ENCODE data around the gene PRDX6.
"Not testable (repeated sequence)": the region's sequence is repeated elsewhere in the genome, so short reads cannot be mapped to it uniquely, and the experiment has no call there.

The PRDX6 gene

DNA sequence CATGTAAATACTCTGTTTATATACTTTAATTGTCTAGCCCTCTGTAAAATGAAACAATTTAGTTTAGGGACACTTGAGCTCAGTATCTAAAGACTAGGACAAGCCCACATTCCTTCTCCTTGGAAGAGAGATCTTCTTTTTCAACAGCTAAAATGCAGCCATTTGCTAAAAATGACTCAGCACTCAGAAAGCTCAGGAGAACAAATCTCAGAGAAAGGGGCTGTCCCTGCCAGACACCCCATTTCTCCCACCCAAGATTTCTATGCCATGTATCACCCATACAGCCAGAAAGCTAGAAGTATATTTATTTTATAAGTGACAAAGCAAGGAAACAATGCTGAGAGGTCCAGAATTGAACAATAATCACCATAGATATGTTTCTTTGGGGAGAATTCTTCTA is 23.2 kb upstream of the PRDX6 start:
- H3K27me3 ChIP-seq (replicated peaks; ENCODE audit: insufficient read depth, low read length), result no peaks in the 10 kb centered on the region
- no peaks in the 10 kb centered on the region for H4K20me1 ChIP-seq (ENCODE audit: insufficient read depth, low read length)
- no peaks in the 10 kb centered on the region for H3K36me3 ChIP-seq (replicated peaks; ENCODE audit: insufficient read depth, low read length)
- no peak overlapping the region for H2AFZ ChIP-seq (ENCODE audit: low read length)
- H3K79me2 ChIP-seq (ENCODE audit: low read length), result no peaks in the 10 kb centered on the region
- no peak overlapping the region for H3K4me2 ChIP-seq (ENCODE audit: low read depth, low read length)
- DNase-seq, result no peak
- no peak overlapping the region for H3K9ac ChIP-seq (ENCODE audit: low read length)
- H3K9me2 ChIP-seq (replicated peaks; ENCODE audit: insufficient read depth, low read length), result no peaks in the 10 kb centered on the region
- TF ChIP-seq, protein P1, sequence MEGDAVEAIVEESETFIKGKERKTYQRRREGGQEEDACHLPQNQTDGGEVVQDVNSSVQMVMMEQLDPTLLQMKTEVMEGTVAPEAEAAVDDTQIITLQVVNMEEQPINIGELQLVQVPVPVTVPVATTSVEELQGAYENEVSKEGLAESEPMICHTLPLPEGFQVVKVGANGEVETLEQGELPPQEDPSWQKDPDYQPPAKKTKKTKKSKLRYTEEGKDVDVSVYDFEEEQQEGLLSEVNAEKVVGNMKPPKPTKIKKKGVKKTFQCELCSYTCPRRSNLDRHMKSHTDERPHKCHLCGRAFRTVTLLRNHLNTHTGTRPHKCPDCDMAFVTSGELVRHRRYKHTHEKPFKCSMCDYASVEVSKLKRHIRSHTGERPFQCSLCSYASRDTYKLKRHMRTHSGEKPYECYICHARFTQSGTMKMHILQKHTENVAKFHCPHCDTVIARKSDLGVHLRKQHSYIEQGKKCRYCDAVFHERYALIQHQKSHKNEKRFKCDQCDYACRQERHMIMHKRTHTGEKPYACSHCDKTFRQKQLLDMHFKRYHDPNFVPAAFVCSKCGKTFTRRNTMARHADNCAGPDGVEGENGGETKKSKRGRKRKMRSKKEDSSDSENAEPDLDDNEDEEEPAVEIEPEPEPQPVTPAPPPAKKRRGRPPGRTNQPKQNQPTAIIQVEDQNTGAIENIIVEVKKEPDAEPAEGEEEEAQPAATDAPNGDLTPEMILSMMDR (IDR thresholded peaks at IDR 0.05; ENCODE audit: low read length), result no peak
- TF ChIP-seq EZH2 (optimal IDR thresholded peaks at IDR 0.05; ENCODE audit: low read depth, low read length), result no peak
- no peaks in the 10 kb centered on the region for H3K4me1 ChIP-seq (ENCODE audit: low read length)
- H3F3A ChIP-seq (ENCODE audit: insufficient read depth, low read length), result no peaks in the 10 kb centered on the region
- no peaks in the 10 kb centered on the region for H3K9me3 ChIP-seq (replicated peaks; ENCODE audit: insufficient read depth, low read length)
- H3K27ac ChIP-seq (ENCODE audit: low read length), result no peak overlapping the region
- no peak overlapping the region for H3K4me3 ChIP-seq (ENCODE audit: low read length)

DNA sequence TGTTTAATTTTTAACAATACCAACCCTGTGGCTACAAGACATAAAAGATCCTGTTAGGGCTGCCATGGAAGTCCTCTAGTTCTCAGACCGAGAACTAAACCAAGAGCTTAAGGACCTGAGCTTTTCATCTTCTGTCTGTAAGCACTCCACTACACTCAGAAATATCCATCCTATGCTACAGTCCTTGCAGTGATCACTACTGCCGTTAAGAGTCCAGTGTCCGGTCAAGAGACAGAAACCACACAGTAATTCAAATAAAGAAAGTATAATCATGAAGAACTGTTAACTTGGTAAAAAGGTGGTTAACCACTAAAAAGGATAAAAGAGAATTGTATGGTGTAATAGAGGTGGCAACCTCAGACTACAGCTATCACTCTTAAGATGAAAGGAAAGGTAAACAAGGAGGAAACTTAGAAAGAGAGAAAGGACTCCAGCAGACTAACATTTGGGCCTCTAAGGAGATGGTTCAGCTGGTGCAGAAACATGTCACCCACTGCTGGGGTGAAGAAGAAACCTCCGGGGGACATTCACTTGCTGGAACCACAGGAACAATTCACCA is 22.1 kb upstream of the PRDX6 start:
- Histone ChIP-seq H3K4me2 (ENCODE audit: low read depth, low read length) (no peak overlapping the region), H3F3A (ENCODE audit: insufficient read depth, low read length) (no peaks in the 10 kb centered on the region), H3K9me3 (replicated peaks; ENCODE audit: insufficient read depth, low read length) (no peaks in the 10 kb centered on the region), H3K9ac (ENCODE audit: low read length) (no peak overlapping the region), H3K36me3 (replicated peaks; ENCODE audit: insufficient read depth, low read length) (no peaks in the 10 kb centered on the region), H3K4me3 (ENCODE audit: low read length) (no peak overlapping the region), H3K4me1 (ENCODE audit: low read length) (no peaks in the 10 kb centered on the region), H3K79me2 (ENCODE audit: low read length) (no peaks in the 10 kb centered on the region), H2AFZ (ENCODE audit: low read length) (no peak overlapping the region), H4K20me1 (ENCODE audit: insufficient read depth, low read length) (no peaks in the 10 kb centered on the region), H3K9me2 (replicated peaks; ENCODE audit: insufficient read depth, low read length) (no peaks in the 10 kb centered on the region), H3K27ac (ENCODE audit: low read length) (no peak overlapping the region), H3K27me3 (replicated peaks; ENCODE audit: insufficient read depth, low read length) (no peaks in the 10 kb centered on the region)
- no peak for DNase-seq
- TF ChIP-seq EZH2phosphoT487 (IDR thresholded peaks at IDR 0.05; ENCODE audit: low read length) (no peak), EZH2 (optimal IDR thresholded peaks at IDR 0.05; ENCODE audit: low read depth, low read length) (no peak)
- TF ChIP-seq, protein P1 (IDR thresholded peaks at IDR 0.05; ENCODE audit: low read length), result no peak

DNA sequence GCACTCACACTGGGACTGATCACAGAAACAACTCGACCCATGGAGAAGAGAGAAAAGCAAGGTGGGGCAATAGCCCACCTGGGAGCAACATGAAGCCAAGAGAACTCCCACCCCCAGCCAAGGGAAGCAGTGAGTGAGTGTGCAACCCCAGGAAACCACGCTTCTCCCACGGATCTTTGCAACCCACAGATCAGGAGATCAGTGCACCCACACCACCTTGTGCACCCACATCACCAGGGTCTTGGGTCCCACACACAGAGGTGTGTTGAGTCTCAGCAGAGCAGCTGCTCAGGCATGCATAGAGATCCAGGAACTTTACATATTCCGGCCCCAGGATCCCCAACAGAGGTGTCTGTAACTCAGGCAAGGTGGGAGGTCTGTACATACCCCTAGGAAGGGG is 17.2 kb upstream of the PRDX6 start:
- TF ChIP-seq, protein P1 (IDR thresholded peaks at IDR 0.05; ENCODE audit: low read length), result no peak
- TF ChIP-seq EZH2 (optimal IDR thresholded peaks at IDR 0.05; ENCODE audit: low read depth, low read length), result no peak
- no peak for TF ChIP-seq EZH2phosphoT487 (IDR thresholded peaks at IDR 0.05; ENCODE audit: low read length)
- H2AFZ ChIP-seq (ENCODE audit: low read length), result no peak overlapping the region
- H4K20me1 ChIP-seq (ENCODE audit: insufficient read depth, low read length), result no peaks in the 10 kb centered on the region
- no peaks in the 10 kb centered on the region for H3K9me3 ChIP-seq (replicated peaks; ENCODE audit: insufficient read depth, low read length)
- no peaks in the 10 kb centered on the region for H3K36me3 ChIP-seq (replicated peaks; ENCODE audit: insufficient read depth, low read length)
- H3K27ac ChIP-seq (ENCODE audit: low read length), result no peak overlapping the region
- H3K9ac ChIP-seq (ENCODE audit: low read length), result no peak overlapping the region
- H3K79me2 ChIP-seq (ENCODE audit: low read length), result no peaks in the 10 kb centered on the region
- no peaks in the 10 kb centered on the region for H3K4me1 ChIP-seq (ENCODE audit: low read length)
- H3K4me2 ChIP-seq (ENCODE audit: low read depth, low read length), result no peak overlapping the region
- H3K4me3 ChIP-seq (ENCODE audit: low read length), result no peak overlapping the region
- H3K27me3 ChIP-seq (replicated peaks; ENCODE audit: insufficient read depth, low read length), result no peaks in the 10 kb centered on the region
- no peaks in the 10 kb centered on the region for H3K9me2 ChIP-seq (replicated peaks; ENCODE audit: insufficient read depth, low read length)
- no peak for DNase-seq
- H3F3A ChIP-seq (ENCODE audit: insufficient read depth, low read length), result no peaks in the 10 kb centered on the region

DNA sequence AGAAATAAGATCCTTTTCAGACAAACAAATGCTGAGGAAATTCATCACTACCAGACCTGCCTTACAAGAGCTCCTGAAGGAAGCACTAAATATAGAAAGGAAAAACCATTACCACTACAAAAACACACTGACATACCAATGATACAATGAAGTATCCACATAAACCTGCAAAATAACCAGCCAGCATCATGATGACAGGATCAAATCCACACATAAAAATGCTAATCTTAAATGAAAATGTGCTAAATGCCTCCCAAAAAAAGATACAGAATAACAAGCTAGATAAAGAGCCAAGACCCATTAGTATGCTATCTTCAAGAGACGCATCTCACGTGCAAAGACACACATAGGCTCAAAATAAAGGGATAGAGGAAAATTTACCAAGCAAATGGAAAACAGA is 14.5 kb upstream of the PRDX6 start:
- DNase-seq, result not testable (repeated sequence)

DNA sequence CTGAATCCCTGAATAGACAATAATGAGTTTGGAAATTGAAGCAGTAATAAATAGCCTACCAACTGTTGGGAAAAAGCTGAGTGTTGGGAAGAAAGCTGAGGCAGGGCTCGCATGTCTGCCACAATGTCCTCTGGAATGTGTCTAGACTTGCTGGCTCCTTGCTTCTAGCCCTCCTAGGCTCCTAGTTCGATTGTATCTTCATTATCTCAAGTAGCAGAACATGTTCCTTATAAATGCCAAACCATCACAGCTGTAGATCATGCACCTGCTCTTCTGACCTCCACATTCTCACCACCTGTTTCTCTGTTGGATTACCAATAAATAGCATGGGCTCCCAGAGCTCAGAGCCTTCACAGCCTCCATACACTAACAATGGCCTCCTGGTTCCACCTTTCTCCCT is 12.9 kb upstream of the PRDX6 start:
- DNase-seq; H3F3A ChIP-seq (ENCODE audit: insufficient read depth, low read length); H3K79me2 ChIP-seq (ENCODE audit: low read length); H4K20me1 ChIP-seq (ENCODE audit: insufficient read depth, low read length); H3K4me1 ChIP-seq (ENCODE audit: low read length); H3K9ac ChIP-seq (ENCODE audit: low read length); H3K36me3 ChIP-seq (replicated peaks; ENCODE audit: insufficient read depth, low read length); H3K27ac ChIP-seq (ENCODE audit: low read length); H2AFZ ChIP-seq (ENCODE audit: low read length); H3K27me3 ChIP-seq (replicated peaks; ENCODE audit: insufficient read depth, low read length); H3K9me3 ChIP-seq (replicated peaks; ENCODE audit: insufficient read depth, low read length); H3K4me2 ChIP-seq (ENCODE audit: low read depth, low read length); H3K4me3 ChIP-seq (ENCODE audit: low read length); H3K9me2 ChIP-seq (replicated peaks; ENCODE audit: insufficient read depth, low read length): not testable (repeated sequence)

More for the DNA sequence above, 14.5 kb upstream of the PRDX6 start:
- H3K4me2 ChIP-seq (ENCODE audit: low read depth, low read length); H3K4me3 ChIP-seq (ENCODE audit: low read length); H3K27ac ChIP-seq (ENCODE audit: low read length); H3K9me3 ChIP-seq (replicated peaks; ENCODE audit: insufficient read depth, low read length); H3K36me3 ChIP-seq (replicated peaks; ENCODE audit: insufficient read depth, low read length); H3K27me3 ChIP-seq (replicated peaks; ENCODE audit: insufficient read depth, low read length); H3K9ac ChIP-seq (ENCODE audit: low read length); H3K9me2 ChIP-seq (replicated peaks; ENCODE audit: insufficient read depth, low read length); H4K20me1 ChIP-seq (ENCODE audit: insufficient read depth, low read length); H2AFZ ChIP-seq (ENCODE audit: low read length); H3K4me1 ChIP-seq (ENCODE audit: low read length); H3F3A ChIP-seq (ENCODE audit: insufficient read depth, low read length); H3K79me2 ChIP-seq (ENCODE audit: low read length): not testable (repeated sequence)
